Measurements from ENCODE around the gene AURKAIP1. TPM values are rescaled to one million over a fixed set of nuclear protein-coding genes. Genes with fewer than 3 reads are reported as not detected.

AURKAIP1 gene
- polyA plus RNA-seq, 2 of the 4 experiments (the other 2 are of a cell fraction) = 62.0 to 102 TPM

DNA sequence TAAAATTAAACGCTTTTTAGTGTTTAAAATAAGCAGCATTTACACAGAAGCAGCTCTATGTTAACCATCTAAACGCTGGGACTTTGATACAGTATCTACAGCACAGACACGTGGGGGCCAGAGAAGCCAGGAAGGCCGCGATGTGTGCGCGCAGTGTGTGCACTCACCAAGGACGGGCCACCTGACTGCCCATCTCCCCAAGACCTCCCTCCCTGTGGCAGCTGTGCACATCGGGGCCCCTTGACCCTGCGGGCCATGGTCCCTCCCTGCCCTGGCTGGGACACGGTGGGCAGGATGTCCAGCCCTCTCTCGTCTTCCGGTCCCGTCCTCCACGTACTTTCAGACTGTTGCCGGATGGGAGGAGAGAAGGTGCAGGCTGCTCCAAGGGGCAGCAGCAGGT lies 39.7 kb downstream of the AURKAIP1 start:
- DNase-seq (ENCODE audit: low read depth in 1 of 2, low spot score in 1 of 2) (no peak), ATAC-seq (no peak), FAIRE-seq (no peak)
- Histone ChIP-seq H3K4me3 (no peak overlapping the region), H3K9me3 (no peaks in the 10 kb centered on the region), H3K4me2 (no peak overlapping the region), H3K27ac (no peak overlapping the region), H3K4me1 (peaks cover 12% of the 10 kb centered on the region; the same call in 2 of the 3 replicates)
- ChIA-PET POLR2A (no interaction called here), CTCF (interaction anchor here (1.1 to 2.8 kb wide), 6 partner anchors 10 to 169 kb away, joined by 3 to 22 read pairs (median 6); no protein-coding TSS in a partner anchor)
- 84% methylated on average over 15 of the region's 16 CpGs for WGBS (ENCODE audit: missing lambda C conversion rate)
- TF ChIP-seq CEBPB (IDR thresholded peaks at IDR 0.05) = no peak

DNA sequence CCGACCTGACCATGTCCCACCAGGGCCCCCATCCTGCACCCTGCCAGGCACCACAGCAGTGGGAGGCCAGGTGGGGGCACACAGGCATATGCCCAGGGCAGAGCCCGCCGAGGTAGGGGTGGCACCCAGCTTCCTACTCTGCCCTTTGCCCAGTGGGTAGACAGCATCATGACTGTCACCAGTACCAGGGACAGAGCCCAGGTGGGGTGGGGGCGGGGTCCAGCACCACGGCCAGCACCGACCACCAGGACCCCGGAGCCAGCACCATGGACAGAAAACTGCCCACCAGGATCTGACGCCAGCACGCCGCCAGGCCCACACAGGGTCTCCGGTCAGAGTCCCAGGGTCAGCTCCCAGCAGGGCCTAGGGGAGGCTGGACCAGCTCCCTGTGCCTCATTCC lies 40.2 kb downstream of the AURKAIP1 start:
- H3K4me1 ChIP-seq = peaks cover 12% of the 10 kb centered on the region; the same call in 2 of the 3 replicates
- 95% methylated on average over 4 of the region's 11 CpGs for WGBS (ENCODE audit: missing lambda C conversion rate)
- H3K4me2 ChIP-seq = no peak overlapping the region
- CTCF ChIA-PET = interaction anchor here (1.1 to 2.8 kb wide), 5 partner anchors 10 to 170 kb away, joined by 3 to 22 read pairs (median 6); no protein-coding TSS in a partner anchor
- TF ChIP-seq, protein P1, sequence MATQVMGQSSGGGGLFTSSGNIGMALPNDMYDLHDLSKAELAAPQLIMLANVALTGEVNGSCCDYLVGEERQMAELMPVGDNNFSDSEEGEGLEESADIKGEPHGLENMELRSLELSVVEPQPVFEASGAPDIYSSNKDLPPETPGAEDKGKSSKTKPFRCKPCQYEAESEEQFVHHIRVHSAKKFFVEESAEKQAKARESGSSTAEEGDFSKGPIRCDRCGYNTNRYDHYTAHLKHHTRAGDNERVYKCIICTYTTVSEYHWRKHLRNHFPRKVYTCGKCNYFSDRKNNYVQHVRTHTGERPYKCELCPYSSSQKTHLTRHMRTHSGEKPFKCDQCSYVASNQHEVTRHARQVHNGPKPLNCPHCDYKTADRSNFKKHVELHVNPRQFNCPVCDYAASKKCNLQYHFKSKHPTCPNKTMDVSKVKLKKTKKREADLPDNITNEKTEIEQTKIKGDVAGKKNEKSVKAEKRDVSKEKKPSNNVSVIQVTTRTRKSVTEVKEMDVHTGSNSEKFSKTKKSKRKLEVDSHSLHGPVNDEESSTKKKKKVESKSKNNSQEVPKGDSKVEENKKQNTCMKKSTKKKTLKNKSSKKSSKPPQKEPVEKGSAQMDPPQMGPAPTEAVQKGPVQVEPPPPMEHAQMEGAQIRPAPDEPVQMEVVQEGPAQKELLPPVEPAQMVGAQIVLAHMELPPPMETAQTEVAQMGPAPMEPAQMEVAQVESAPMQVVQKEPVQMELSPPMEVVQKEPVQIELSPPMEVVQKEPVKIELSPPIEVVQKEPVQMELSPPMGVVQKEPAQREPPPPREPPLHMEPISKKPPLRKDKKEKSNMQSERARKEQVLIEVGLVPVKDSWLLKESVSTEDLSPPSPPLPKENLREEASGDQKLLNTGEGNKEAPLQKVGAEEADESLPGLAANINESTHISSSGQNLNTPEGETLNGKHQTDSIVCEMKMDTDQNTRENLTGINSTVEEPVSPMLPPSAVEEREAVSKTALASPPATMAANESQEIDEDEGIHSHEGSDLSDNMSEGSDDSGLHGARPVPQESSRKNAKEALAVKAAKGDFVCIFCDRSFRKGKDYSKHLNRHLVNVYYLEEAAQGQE (IDR thresholded peaks at IDR 0.05) = peak; percentile 85
- TF ChIP-seq, protein P2, sequence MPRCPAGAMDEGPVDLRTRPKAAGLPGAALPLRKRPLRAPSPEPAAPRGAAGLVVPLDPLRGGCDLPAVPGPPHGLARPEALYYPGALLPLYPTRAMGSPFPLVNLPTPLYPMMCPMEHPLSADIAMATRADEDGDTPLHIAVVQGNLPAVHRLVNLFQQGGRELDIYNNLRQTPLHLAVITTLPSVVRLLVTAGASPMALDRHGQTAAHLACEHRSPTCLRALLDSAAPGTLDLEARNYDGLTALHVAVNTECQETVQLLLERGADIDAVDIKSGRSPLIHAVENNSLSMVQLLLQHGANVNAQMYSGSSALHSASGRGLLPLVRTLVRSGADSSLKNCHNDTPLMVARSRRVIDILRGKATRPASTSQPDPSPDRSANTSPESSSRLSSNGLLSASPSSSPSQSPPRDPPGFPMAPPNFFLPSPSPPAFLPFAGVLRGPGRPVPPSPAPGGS (IDR thresholded peaks at IDR 0.05) = no peak
- TF ChIP-seq FOSL2 (IDR thresholded peaks at IDR 0.05) (no peak), FOSL2 (CRISPR knock-in tag; IDR thresholded peaks at IDR 0.05) (no peak), KDM1A (IDR thresholded peaks at IDR 0.05; ENCODE audit: low read depth) (no peak), NFE2L2 (conservative IDR thresholded peaks at IDR 0.05; ENCODE audit: low read length) (no peak)
- no peak overlapping the region for H3K4me3 ChIP-seq
- H3K27ac ChIP-seq = no peak overlapping the region
- H3K9me3 ChIP-seq = no peaks in the 10 kb centered on the region
- ATAC-seq (no peak), DNase-seq (ENCODE audit: low read depth in 1 of 2, low spot score in 1 of 2) (no peak), FAIRE-seq (no peak)
- POLR2A ChIA-PET = no interaction called here

DNA sequence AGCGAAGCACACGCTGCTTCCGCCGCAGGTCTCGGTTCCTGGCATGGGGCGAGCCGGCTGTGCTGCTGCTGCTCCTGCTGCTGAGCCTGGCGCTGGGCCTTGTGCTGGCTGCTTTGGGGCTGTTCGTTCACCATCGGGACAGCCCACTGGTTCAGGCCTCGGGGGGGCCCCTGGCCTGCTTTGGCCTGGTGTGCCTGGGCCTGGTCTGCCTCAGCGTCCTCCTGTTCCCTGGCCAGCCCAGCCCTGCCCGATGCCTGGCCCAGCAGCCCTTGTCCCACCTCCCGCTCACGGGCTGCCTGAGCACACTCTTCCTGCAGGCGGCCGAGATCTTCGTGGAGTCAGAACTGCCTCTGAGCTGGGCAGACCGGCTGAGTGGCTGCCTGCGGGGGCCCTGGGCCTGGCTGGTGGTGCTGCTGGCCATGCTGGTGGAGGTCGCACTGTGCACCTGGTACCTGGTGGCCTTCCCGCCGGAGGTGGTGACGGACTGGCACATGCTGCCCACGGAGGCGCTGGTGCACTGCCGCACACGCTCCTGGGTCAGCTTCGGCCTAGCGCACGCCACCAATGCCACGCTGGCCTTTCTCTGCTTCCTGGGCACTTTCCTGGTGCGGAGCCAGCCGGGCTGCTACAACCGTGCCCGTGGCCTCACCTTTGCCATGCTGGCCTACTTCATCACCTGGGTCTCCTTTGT lies 41.3 kb downstream of the AURKAIP1 start:
- H3K4me1 ChIP-seq = peaks cover 12% of the 10 kb centered on the region; the same call in 2 of the 3 replicates
- no peak overlapping the region for H3K4me2 ChIP-seq
- H3K4me3 ChIP-seq = no peak overlapping the region
- POLR2A ChIA-PET = no interaction called here
- FAIRE-seq = no peak
- peak; percentile 4 to 11; a peak in 1 of 6 replicates for ATAC-seq
- 87% methylated on average over 16 of the region's 36 CpGs for WGBS (ENCODE audit: missing lambda C conversion rate)
- no peaks in the 10 kb centered on the region for H3K9me3 ChIP-seq
- TF ChIP-seq POLR2AphosphoS2 (conservative IDR thresholded peaks at IDR 0.05; ENCODE audit: low read length) (no peak), NFE2L2 (conservative IDR thresholded peaks at IDR 0.05; ENCODE audit: low read length) (no peak), CHD4 (IDR thresholded peaks at IDR 0.05; ENCODE audit: borderline replicate concordance) (no peak), RNF2 (IDR thresholded peaks at IDR 0.05; ENCODE audit: borderline replicate concordance, low read depth) (no peak), NR3C1 (IDR thresholded peaks at IDR 0.05) (no peak), ZSCAN20 (CRISPR knock-in tag; IDR thresholded peaks at IDR 0.05) (no peak), HOXB13 (CRISPR knock-in tag; IDR thresholded peaks at IDR 0.05; ENCODE audit: low read depth) (no peak), TFCP2L1 (CRISPR knock-in tag; IDR thresholded peaks at IDR 0.05) (no peak), HDAC2 (IDR thresholded peaks at IDR 0.05) (no peak), EP300 (IDR thresholded peaks at IDR 0.05) (no peak), FOSL2 (IDR thresholded peaks at IDR 0.05) (no peak), FOSL2 (CRISPR knock-in tag; IDR thresholded peaks at IDR 0.05) (no peak), RFX5 (IDR thresholded peaks at IDR 0.05) (no peak), SREBF2 (IDR thresholded peaks at IDR 0.05) (no peak), CBX8 (IDR thresholded peaks at IDR 0.05) (no peak)
- TF ChIP-seq, protein P3, sequence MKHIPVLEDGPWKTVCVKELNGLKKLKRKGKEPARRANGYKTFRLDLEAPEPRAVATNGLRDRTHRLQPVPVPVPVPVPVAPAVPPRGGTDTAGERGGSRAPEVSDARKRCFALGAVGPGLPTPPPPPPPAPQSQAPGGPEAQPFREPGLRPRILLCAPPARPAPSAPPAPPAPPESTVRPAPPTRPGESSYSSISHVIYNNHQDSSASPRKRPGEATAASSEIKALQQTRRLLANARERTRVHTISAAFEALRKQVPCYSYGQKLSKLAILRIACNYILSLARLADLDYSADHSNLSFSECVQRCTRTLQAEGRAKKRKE (CRISPR knock-in tag; IDR thresholded peaks at IDR 0.05; ENCODE audit: low read depth) = no peak
- TF ChIP-seq, protein P4, sequence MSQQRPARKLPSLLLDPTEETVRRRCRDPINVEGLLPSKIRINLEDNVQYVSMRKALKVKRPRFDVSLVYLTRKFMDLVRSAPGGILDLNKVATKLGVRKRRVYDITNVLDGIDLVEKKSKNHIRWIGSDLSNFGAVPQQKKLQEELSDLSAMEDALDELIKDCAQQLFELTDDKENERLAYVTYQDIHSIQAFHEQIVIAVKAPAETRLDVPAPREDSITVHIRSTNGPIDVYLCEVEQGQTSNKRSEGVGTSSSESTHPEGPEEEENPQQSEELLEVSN (IDR thresholded peaks at IDR 0.05; ENCODE audit: borderline replicate concordance, low read depth) = no peak
- TF ChIP-seq, protein P5, sequence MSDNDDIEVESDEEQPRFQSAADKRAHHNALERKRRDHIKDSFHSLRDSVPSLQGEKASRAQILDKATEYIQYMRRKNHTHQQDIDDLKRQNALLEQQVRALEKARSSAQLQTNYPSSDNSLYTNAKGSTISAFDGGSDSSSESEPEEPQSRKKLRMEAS (IDR thresholded peaks at IDR 0.05) = no peak
- TF ChIP-seq, protein P6, sequence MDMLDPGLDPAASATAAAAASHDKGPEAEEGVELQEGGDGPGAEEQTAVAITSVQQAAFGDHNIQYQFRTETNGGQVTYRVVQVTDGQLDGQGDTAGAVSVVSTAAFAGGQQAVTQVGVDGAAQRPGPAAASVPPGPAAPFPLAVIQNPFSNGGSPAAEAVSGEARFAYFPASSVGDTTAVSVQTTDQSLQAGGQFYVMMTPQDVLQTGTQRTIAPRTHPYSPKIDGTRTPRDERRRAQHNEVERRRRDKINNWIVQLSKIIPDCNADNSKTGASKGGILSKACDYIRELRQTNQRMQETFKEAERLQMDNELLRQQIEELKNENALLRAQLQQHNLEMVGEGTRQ (IDR thresholded peaks at IDR 0.05) = no peak
- H3K27ac ChIP-seq = no peak overlapping the region
- CTCF ChIA-PET = interaction anchor here (1.6 to 2.8 kb wide), 3 partner anchors 11 to 38 kb away, joined by 7 to 22 read pairs (median 12); no protein-coding TSS in a partner anchor
- no peak for DNase-seq (ENCODE audit: low read depth in 1 of 2, low spot score in 1 of 2)
